GM12865 (cell line): ENCODE results near the gene TAS2R16.

ENCODE experiments used
- DNase-seq: peaks from one replicate; pipeline ENCODE4 v3.0.0; 2010; ENCODE audit warnings: low read depth
- H3K4me3 ChIP-seq: 2 replicates; pipeline ENCODE4 v1.5.1; 2011; ENCODE audit warnings: mild to moderate bottlenecking, low read depth, low read length, control low read depth
- TF ChIP-seq, protein P1 (sequence below): IDR thresholded peaks from 2 replicates; pipeline ENCODE4 v1.5.1; 2011; ENCODE audit warnings: low read length, control low read depth, low read depth, inconsistent platforms; ENCODE audit not compliant: insufficient read depth; ENCODE audit errors: missing control alignments

TAS2R16 gene

GRCh38 chr7:123026251-123026650, 30.8 kb upstream of the TAS2R16 start:
- DNase-seq, result no peak
- TF ChIP-seq, protein P1, sequence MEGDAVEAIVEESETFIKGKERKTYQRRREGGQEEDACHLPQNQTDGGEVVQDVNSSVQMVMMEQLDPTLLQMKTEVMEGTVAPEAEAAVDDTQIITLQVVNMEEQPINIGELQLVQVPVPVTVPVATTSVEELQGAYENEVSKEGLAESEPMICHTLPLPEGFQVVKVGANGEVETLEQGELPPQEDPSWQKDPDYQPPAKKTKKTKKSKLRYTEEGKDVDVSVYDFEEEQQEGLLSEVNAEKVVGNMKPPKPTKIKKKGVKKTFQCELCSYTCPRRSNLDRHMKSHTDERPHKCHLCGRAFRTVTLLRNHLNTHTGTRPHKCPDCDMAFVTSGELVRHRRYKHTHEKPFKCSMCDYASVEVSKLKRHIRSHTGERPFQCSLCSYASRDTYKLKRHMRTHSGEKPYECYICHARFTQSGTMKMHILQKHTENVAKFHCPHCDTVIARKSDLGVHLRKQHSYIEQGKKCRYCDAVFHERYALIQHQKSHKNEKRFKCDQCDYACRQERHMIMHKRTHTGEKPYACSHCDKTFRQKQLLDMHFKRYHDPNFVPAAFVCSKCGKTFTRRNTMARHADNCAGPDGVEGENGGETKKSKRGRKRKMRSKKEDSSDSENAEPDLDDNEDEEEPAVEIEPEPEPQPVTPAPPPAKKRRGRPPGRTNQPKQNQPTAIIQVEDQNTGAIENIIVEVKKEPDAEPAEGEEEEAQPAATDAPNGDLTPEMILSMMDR, result no peak
- H3K4me3 ChIP-seq, result no peak overlapping the region

DNA sequence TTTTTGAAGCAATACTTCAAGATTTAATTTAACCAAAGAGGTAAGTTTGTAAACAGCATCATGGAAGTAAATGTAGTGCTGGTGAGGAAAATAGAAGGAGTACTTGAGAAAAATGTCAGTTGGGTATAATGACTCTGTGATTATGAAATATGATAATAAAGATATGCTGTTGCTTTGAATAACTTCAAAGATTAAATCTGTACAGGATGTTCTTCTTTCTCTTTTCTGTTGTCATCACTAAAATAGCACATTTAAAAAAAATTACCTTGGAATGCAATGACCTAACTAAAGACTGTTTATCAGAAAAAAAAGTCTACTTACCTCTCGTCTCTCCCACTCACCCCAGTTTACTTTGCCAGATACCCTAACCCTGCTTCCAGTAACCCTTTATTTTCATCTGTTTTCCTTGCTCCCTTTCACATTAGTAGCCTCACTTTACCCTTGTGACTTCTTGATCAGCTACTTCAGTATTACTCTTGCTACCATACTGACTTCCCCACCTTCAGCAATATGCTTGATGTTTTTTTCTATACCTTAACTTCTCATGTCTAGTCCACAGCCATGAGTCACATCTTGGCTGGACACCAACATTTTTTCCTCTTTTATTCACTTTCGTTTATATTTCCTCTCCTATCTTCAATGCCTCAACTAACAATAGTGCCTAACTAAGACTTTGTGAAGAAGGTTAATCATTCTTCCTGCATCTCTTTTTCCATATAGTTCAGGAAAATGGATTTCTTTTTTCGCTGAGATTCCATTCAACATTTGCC, 29.7 kb upstream of the TAS2R16 start:
- DNase-seq, result no peak

GRCh38 chr7:123023126-123023525, 27.6 kb upstream of the TAS2R16 start:
- DNase-seq, result no peak
- TF ChIP-seq, protein P1, result no peak
- H3K4me3 ChIP-seq, result no peak overlapping the region

More for the DNA sequence above, 29.7 kb upstream of the TAS2R16 start:
- H3K4me3 ChIP-seq, result no peak overlapping the region
- TF ChIP-seq, protein P1, result no peak

- TF ChIP-seq, protein P1, result no peak
- DNase-seq, result no peak
- no peak overlapping the region for H3K4me3 ChIP-seq
Observed at GRCh38 chr7:123022576-123022975, 27.1 kb upstream of the TAS2R16 start.

DNA sequence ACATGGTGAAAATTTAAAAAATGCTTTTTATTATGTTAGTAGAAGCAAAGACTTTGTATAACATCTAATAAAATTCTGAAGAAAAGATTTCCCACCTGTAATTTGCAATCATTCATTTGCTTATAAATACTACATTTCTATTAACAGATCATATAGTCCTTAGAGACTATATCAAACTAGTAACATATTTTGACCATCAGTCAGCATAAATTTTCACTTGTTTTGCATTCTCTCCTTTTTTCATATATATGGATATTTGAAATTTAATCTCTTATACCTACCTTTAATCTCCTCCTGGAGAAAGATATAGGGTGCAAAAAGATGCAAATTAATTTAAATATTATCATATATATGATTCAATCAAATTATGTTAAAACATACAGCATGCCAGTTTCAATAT, 16.9 kb upstream of the TAS2R16 start:
- no peak overlapping the region for H3K4me3 ChIP-seq
- DNase-seq, result no peak
- TF ChIP-seq, protein P1, result no peak

DNA sequence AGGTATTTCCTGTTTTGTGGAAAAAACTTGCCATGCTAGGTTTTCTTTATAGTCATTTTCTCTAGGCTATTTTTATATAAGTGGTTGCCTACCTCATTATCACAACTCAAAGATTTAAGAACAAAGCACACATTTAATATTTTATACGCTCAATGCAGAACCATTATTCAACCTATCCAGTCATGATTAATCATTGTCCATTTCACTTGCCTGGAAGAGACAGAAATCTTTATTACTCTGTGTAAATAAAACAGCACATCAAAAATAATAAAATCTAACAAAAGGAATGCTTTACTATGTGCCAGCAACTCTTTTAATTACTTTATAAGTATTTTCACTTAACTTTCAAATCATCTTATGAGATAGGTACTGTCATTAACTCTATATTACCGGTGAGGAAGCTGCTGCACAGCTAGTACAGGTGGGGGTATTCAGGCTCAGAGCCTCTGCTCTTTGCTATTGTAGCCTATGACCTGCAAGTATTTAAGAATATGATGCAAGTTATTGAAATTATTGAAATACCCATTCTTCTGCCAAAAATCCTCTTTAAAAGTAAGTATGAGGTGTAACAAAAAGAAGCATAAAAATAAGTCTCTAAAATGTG, 16.4 kb upstream of the TAS2R16 start:
- no peak for DNase-seq
- no peak overlapping the region for H3K4me3 ChIP-seq
- TF ChIP-seq, protein P1, result no peak
